HEK293T (cell line): ENCODE results near the gene IDH3A.

ENCODE experiments used
- CTCF ChIA-PET: fragments of 350-600 bp; formaldehyde crosslinking; extraction: SDS; loops from one replicate; lab custom pipeline; 2021; ENCODE audit warnings: antibody characterized with exemption, inconsistent platforms; lab: Yijun Ruan, JAX
- POLR2A ChIA-PET: fragments of 350-600 bp; formaldehyde crosslinking; extraction: SDS; loops from one replicate; lab custom pipeline; 2020; ENCODE audit warnings: antibody characterized with exemption, inconsistent platforms; lab: Yijun Ruan, JAX
- DNase-seq: peaks from one replicate; pipeline ENCODE4 v3.0.0; 2012; ENCODE audit warnings: mixed read lengths; ENCODE audit errors: extremely low spot score
- ARNT ChIP-seq: fragments of 450-650 bp; IDR thresholded peaks from 2 replicates; pipeline ENCODE4 v1.6.1; 2017; ENCODE audit warnings: mild to moderate bottlenecking
- BHLHE40 ChIP-seq: fragments of 450-650 bp; IDR thresholded peaks from 2 replicates; pipeline ENCODE4 v1.6.1; 2016; ENCODE audit warnings: mild to moderate bottlenecking, moderate library complexity, borderline replicate concordance
- CTBP1 ChIP-seq: fragments of 450-650 bp; IDR thresholded peaks from 2 replicates; pipeline ENCODE4 v1.6.1; 2016; ENCODE audit warnings: borderline replicate concordance
- ELF4 ChIP-seq: fragments of 450-650 bp; IDR thresholded peaks from 2 replicates; pipeline ENCODE4 v1.6.1; 2017; ENCODE audit warnings: antibody characterized with exemption
- FOXA1 ChIP-seq: fragments of 450-650 bp; IDR thresholded peaks from 2 replicates; pipeline ENCODE4 v1.6.1; 2016; ENCODE audit warnings: mild to moderate bottlenecking
- FOXK2 ChIP-seq: fragments of 450-650 bp; IDR thresholded peaks from 2 replicates; pipeline ENCODE4 v1.6.1; 2016; ENCODE audit warnings: mild to moderate bottlenecking
- FOXM1 ChIP-seq: fragments of 450-650 bp; IDR thresholded peaks from 2 replicates; pipeline ENCODE4 v1.6.1; 2017; ENCODE audit warnings: mild to moderate bottlenecking, borderline replicate concordance
- HDGF ChIP-seq: fragments of 450-650 bp; IDR thresholded peaks from 2 replicates; pipeline ENCODE4 v1.6.1; 2017; ENCODE audit warnings: antibody characterized with exemption, borderline replicate concordance
- L3MBTL2 ChIP-seq: fragments of 450-650 bp; conservative IDR thresholded peaks from 2 replicates; pipeline ENCODE4 v1.6.1; 2016; ENCODE audit warnings: mild to moderate bottlenecking
- LEF1 ChIP-seq: fragments of 450-650 bp; IDR thresholded peaks from 2 replicates; pipeline ENCODE4 v1.6.1; 2017; ENCODE audit warnings: mild to moderate bottlenecking, borderline replicate concordance
- NFRKB ChIP-seq: fragments of 450-650 bp; IDR thresholded peaks from 2 replicates; pipeline ENCODE4 v1.6.1; 2016; ENCODE audit warnings: mild to moderate bottlenecking, moderate library complexity
- SP1 ChIP-seq: fragments of 450-650 bp; IDR thresholded peaks from 2 replicates; pipeline ENCODE4 v1.6.1; 2017
- SUZ12 ChIP-seq: fragments of 450-650 bp; IDR thresholded peaks from 2 replicates; pipeline ENCODE4 v1.6.1; 2016; ENCODE audit warnings: mild to moderate bottlenecking
- TARDBP ChIP-seq: fragments of 450-650 bp; IDR thresholded peaks from 2 replicates; pipeline ENCODE4 v1.6.1; 2016
- ZNF384 ChIP-seq: fragments of 450-650 bp; IDR thresholded peaks from 2 replicates; pipeline ENCODE4 v1.6.1; 2016
- TF ChIP-seq, protein P1 (sequence below): fragments of 450-650 bp; IDR thresholded peaks from 2 replicates; pipeline ENCODE4 v1.6.1; 2016

The IDH3A gene

DNA sequence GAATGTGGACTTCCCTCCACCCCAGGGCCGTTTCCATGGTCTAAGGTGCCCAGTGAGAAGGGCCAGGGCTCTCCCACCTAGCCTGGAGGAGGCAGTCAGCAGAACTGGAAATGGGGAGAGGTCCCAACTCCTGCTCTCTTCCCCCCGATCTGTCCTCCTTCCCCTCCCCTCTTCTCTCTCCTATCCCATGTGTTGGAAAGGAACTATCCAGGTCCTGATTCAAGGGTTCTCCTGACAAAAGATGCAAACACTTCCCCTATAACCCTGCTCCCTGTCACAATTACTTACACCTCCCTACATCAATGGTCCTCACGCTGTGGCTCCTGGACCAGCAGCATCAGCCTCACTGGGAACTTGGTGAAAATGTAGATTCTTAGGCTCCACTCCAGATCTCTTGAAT lies 23.9 kb upstream of the IDH3A start:
- CTCF ChIA-PET = no interaction called here
- no peak for DNase-seq
- TF ChIP-seq L3MBTL2 (no peak), CTBP1 (no peak), NFRKB (no peak), FOXA1 (no peak), ELF4 (no peak)
- TF ChIP-seq, protein P1, sequence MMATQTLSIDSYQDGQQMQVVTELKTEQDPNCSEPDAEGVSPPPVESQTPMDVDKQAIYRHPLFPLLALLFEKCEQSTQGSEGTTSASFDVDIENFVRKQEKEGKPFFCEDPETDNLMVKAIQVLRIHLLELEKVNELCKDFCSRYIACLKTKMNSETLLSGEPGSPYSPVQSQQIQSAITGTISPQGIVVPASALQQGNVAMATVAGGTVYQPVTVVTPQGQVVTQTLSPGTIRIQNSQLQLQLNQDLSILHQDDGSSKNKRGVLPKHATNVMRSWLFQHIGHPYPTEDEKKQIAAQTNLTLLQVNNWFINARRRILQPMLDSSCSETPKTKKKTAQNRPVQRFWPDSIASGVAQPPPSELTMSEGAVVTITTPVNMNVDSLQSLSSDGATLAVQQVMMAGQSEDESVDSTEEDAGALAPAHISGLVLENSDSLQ = no peak
- POLR2A ChIA-PET = interaction anchor here (1.4 kb wide), 1 partner anchor 25 kb away, joined by 4 read pairs; no protein-coding TSS in a partner anchor

DNA sequence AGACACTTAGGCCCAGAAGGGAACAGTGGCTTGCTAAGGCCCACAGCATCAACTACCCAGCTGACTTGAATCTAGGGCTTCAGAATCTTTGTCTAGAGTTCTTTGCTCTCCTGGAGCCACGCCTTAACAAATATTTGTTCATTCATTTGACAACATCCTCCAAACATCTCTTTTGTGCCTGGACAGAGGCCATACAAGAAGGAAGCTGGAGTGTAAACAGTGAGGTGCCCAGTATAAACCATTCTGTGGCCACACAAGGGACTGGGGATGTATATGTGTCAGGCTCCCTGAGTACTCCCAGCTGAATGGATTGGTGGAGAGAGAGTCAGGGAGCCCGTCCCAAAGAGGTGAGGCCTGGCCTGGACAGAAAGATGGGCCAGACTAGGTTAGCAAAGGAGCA lies 21.3 kb upstream of the IDH3A start:
- ChIA-PET POLR2A (interaction anchor here (1.4 kb wide), 1 partner anchor 172 kb away, joined by 5 read pairs; the partner anchor contains the start of gene SKIC8), CTCF (interaction anchor here (0.9 to 1.1 kb wide), 2 partner anchors 10 to 50 kb away, joined by 3 read pairs; no protein-coding TSS in a partner anchor)
- no peak for DNase-seq
- TF ChIP-seq NFRKB (no peak), FOXK2 (no peak), ZNF384 (no peak), SP1 (no peak), BHLHE40 (no peak), HDGF (no peak), L3MBTL2 (no peak), ARNT (no peak), ELF4 (no peak), FOXM1 (no peak), SUZ12 (no peak), TARDBP (no peak), LEF1 (no peak), FOXA1 (no peak), CTBP1 (no peak)
- TF ChIP-seq, protein P1 = no peak

DNA sequence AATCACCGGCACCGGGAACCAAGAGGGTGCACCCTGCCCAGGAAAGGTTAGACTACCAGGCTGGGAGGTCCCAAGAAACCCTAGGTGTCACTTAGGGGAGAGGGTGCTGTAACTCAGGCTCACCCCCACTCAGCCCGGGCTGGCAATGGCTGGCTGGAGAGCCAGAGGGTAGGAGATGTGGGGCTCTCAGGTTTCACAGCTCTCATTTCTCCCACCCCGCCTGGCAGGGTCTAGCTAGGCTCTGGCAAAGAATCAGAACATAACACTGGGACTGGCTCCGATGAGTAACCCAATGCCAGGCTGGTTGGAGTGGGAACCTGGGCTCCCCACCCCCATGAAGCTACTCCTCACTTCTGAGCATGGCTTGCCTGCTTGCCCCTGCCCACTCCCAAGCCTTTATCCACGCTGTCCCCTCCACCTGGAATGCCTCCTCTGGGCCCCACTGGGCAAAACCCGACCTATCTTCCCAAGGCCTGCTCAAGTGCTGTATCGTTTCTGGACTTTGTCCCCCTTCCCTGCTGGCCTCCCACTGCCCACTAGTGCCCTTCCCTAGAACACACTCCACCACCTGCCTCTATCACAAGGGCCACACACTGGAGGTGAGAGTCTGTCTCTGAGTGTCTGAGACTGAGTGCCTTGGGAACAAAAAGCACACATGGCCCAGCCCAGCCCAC lies 19.9 kb upstream of the IDH3A start:
- ChIA-PET POLR2A (no interaction called here), CTCF (no interaction called here)
- no peak for TF ChIP-seq ARNT
- no peak for TF ChIP-seq FOXA1
- TF ChIP-seq FOXK2 = no peak
- TF ChIP-seq, protein P1 = no peak
- no peak for TF ChIP-seq ELF4
- TF ChIP-seq FOXM1 = no peak
- TF ChIP-seq BHLHE40 = no peak
- TF ChIP-seq SP1 = no peak
- no peak for TF ChIP-seq LEF1
- TF ChIP-seq HDGF = no peak
- no peak for TF ChIP-seq SUZ12
- TF ChIP-seq NFRKB = no peak
- TF ChIP-seq ZNF384 = no peak
- TF ChIP-seq TARDBP = no peak
- no peak for TF ChIP-seq L3MBTL2
- no peak for TF ChIP-seq CTBP1
- DNase-seq = no peak

DNA sequence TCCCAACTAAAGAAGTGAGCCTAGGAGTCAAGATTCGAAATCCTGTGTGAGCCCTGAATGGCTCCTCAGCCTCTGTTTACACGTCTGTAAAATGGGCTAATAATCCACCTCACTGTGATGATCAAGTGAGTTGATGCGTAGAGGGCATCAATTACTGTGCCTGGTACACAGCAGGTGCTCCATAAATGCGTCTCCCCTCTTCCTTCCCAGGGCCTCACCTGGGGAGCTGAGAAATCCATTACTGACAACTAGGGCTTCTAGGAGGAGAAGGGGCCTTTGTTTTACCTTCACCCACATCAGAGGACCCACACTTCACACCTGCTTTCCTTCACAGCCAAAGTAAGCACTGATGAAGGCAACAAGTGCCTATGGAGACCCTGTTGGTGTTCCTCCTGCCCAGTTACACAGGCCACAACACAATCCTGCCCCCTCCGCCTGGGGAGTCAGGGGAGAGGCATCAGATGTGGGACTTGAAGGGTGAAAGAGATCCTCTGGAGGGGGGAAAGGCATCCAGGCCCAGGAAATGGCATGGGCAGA lies 19.3 kb upstream of the IDH3A start:
- TF ChIP-seq LEF1 (no peak), CTBP1 (no peak), FOXM1 (no peak), ZNF384 (no peak), SUZ12 (no peak), ELF4 (no peak), SP1 (no peak), ARNT (no peak), FOXK2 (no peak), HDGF (no peak), NFRKB (no peak), L3MBTL2 (no peak), FOXA1 (no peak), BHLHE40 (no peak)
- TF ChIP-seq, protein P1 = no peak
- CTCF ChIA-PET = interaction anchor here (0.6 to 2.3 kb wide), 4 partner anchors 9 to 77 kb away, joined by 3 to 10 read pairs (median 4); no protein-coding TSS in a partner anchor
- POLR2A ChIA-PET = interaction anchor here (0.9 to 2.5 kb wide), 5 partner anchors 9 to 43 kb away, joined by 3 to 24 read pairs (median 4); partner anchors contain the start of gene IDH3A
- DNase-seq = no peak
